Ramos (cell line): ENCODE results near the gene USB1.

Source experiments
- in situ Hi-C: fragments of 300-500 bp; cut with MboI; formaldehyde crosslinking; loops from one replicate; pipeline ENCODE4 v1.14.3; 2022; ENCODE audit warnings: low sequenced_read_pairs; ENCODE audit not compliant: unreplicated experiment

Gene USB1

GRCh38 chr16:58000706-58001676 is at the start of gene USB1:
TSS of gene USB1 (plus strand) at chr16:58001407. CDS start at chr16:58001484, 77 bp downstream.
- in situ Hi-C loops: no loop called here

- in situ Hi-C loops: no loop called here
Measured at GRCh38 chr16:57952909-57953308, 48.3 kb upstream of the USB1 start.

DNA sequence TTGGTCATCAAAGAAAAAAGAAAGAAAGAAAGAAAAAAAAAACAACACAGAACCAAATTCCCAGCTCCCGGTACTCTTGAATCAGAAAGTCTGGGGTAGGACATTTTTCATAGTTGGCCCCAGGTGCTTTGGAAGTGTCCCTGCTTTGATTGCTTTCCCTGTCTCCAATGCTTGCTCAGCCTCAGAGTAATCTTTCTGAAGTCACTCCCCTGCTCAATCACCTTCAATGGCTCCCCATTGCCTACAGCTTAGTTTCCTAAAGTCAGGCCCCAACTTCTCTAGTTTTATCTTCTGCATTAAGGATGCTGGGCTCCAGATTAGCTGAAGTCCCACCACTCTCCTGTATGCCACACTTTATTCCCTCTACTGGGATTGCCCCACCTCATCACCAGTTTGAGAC is 47.4 kb upstream of the USB1 start:
- in situ Hi-C loops: no loop called here

DNA sequence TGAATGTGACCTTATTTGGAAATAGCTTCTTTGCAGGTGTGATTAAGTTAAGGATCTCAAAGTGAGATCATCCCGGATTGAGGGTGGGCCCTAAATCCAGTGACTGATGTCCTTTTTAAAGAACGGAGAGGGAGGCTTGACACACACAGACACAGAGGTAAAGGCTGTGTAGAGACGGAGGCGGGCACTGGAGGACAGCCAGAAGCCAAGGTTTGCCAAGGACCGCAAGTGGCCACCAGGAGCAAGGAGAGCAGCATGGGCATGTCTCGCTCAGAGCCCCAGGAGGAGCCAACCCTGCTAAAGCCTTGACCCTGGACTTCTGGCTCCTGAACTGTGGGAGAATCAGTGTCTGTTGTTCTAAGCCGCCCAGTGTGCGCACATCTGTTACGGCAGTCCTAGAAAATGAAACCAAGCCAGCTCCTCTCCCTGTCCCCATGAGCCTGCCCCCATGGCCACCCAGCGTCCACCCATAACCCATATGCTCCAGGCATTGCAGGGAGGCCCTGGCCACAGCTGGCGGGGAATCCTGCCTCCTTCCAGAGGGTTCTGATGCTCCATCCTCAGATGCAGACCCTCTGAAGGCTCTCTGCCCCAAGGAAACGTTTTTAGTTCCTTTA is 45.5 kb upstream of the USB1 start:
- in situ Hi-C loops: no loop called here

DNA sequence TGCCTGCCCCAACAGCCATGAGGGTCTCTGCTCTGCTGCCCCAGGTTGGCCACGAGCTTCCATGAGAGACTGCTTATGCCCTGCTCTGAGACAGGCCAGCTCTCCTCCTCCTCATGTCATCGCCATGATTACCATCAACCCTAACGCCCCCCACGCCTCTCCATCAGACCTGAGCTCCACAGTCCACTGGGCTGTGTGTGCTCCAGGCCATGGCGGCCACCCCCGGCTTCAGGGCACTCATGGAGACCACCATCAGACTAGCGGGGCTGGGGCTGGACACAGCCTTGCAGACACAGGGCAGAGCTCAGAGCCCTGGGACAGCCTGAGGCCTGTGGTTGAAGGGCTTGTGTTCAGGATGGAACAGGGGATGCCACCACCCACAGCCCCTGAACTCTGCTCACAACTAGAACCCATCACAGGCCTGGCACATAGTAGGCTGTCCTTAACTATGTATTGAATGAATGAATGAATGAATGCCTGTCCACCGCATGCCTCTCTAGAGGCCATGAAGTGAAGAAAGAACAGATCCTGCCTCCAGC is 44.9 kb upstream of the USB1 start:
- in situ Hi-C loops: no loop called here

GRCh38 chr16:57956924-57957672 is 44.1 kb upstream of the USB1 start:
- in situ Hi-C loops: no loop called here

DNA sequence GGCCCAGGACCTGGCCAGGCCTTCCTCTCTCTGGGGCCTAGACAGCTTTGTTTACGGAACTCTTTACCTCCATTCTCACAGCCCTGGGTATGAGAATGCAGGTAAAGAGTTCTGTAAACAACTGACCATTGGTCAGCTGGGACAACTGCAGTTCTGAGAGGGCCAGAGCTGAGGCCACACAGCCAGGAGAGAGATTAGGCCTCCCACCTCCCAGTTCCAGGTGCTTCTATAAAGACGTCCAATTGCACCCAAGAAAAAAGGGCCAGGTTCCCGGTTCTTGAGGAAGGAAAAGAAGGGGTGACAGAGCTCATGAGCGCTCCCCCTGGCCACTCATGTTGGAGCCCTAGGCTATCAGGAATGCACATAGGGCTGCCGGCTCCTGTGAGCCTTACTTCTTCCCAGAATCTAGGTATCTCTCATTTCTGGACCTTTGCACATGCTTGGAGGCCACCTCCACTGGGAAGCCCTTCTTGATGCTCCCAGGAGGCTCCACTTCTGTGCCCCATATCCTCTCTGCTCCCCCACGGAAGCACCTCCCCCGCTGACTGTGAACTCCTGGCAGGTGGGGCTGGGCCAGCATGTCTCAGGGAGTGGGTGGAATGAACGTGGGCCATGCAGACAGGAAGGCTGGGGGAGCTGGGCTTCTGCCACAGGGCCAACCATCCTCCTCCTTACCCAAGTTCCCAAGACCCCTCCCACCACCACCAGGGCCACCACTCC is 43.4 kb upstream of the USB1 start:
- in situ Hi-C loops: no loop called here

DNA sequence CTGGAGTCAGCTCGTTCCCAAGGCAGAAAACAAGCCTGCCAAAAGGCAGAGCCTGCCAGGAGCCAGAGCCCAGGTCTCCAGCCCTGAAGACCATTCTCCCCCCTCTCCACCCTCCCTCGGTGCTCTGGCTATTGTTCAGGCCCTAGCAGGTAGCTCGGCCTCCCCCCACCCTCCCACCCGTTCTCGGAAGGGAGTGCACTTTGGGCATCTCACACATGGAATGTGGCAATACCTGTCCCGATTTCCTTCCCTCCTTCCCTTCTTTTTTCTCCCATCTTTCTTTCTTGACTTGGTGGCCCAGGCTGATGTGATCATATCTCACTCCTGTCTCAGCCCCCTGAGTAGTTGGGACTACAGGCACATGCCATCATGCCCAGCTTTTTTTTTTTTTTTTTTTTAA is 42.7 kb upstream of the USB1 start:
- in situ Hi-C loops: no loop called here

DNA sequence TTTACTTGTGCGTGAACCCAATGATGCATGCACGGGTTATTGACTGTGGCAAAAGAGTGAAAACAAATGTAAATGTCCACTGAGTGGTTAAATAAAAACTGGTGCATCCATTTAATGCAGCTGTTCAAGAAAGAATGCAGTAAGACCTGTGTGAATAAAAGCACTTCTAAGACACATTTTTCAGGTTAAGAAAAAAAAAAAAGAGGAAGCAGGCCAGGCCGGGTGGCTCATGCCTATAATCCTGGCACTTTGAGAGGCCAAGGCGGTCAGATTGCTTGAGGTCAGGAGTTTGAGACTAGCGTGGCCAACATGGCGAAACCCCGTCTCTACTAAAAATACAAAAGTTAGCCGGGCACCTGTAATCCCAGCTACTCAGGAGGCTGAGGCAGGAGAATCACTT is 42.1 kb upstream of the USB1 start:
- in situ Hi-C loops: no loop called here

GRCh38 chr16:57959804-57960203 is 41.4 kb upstream of the USB1 start:
- in situ Hi-C loops: no loop called here

- in situ Hi-C loops: no loop called here
Measured at GRCh38 chr16:57960310-57960709, 40.9 kb upstream of the USB1 start.

DNA sequence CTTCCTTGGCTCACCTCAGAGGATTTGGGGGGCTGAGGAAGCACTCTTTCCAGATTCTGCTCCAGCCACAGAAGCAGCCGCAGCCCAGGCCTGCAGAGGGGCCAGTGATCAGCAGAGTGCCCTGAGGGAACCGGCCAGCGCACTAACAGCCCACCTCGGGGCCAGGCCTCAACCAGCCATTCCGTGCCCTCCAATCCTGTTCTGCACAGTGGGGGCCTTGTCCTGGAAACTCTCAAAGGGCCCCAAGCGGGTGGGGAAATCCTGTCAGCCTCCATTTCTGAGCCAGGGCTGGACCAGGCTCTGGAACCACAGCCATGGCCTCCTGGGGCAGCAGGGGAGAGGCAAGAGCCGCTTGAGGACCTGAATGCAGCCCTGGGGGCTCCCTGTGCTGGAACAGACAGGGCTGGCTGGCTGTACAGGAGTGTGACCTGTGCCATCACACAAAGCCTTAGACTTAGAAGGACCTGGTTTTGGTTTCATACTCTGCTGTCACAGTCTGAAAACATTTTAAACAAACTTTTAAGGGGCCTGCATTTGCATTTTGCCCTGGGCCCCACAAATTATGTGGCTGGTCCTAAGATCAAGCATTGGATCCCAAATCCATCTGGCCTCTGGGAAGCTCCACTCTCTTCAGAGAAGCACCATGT is 40.3 kb upstream of the USB1 start:
- in situ Hi-C loops: no loop called here

DNA sequence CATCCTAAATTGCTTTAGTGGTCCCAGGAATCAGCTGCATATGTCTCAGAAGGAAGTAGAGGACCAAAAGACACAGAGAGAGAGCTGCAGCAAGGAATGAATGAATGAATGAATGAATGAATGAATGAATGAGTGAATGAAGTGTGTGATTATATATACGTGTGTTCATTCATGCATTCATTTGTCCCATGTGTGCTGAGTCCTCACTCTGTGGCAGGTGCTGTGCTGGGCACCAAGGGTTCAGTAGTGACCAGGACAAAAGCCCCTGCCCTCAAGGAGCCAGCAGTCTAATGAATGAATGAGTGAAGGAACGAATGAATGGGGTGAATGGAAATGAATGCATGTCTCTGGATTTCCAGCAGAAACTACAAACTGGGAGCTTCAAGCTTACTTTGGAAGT is 39.7 kb upstream of the USB1 start:
- in situ Hi-C loops: no loop called here

DNA sequence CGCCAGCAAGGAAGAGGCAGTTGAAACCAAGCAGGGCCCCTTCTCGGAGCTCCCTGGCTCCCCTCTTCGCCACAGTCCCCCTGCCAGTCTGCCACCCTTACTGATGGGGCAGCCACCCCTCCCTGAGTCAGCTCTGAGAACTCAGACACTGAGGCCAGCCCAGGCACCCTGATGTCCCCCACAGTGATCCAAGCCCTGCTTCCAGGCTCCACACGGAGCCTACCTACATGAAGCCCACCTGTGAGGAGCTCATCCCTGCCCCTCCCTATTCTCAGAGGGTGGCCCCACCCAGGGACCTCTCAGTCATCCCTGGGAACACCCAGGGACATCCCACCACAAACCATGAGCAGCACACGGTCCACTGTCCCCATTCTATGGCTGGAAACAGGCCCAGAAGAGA is 39.2 kb upstream of the USB1 start:
- in situ Hi-C loops: no loop called here

DNA sequence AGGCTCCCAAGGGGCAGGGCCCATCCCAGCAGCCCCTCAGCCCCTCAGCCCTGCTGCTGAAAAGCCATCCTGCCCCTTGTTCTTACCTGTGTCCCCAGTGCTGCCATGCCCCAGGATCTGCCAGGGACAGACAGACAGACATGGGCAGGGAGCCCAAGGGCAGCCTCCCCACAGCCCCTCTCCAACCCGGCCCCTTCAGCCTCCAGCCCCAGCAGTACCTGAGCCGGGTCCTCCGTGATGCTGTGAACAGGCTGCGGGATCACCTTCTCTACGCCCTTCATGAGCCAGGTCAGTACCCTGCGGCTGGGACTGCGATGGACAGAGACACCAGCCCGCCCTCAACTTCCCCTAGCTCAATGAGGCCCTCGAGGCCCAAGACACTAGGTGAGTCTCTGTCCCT is 38.5 kb upstream of the USB1 start:
- in situ Hi-C loops: no loop called here

- in situ Hi-C loops: no loop called here
Measured at GRCh38 chr16:57964157-57964700, 37.0 kb upstream of the USB1 start.

DNA sequence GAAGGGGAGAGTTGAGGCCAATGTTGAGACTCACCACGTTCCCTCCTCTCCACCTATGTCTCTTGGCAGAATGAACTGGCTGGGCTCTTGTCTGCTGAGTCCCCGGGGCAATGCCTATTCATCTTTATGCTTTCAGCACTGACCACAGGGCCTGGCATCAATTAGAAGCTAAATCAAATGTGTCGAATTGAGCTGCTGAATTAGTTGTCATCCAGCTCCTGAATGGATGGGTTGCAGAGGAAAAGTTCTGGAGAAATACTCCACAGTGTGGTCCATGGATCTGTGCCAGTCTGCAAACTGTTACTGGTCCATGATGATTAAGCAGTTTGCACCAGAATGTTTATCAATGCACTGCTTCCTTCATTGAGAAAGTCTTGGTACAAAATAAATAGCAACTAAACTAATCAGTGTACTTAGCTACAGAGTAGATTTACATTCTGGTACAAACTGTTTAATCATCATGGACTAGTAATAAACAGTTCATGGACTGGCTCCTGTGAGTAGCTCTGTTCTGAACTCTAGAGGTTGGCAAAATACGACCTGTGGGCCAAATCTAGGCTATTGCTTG is 34.9 kb upstream of the USB1 start:
- in situ Hi-C loops: no loop called here

GRCh38 chr16:57966986-57967385 is 34.2 kb upstream of the USB1 start:
- in situ Hi-C loops: no loop called here

- in situ Hi-C loops: no loop called here
Measured at GRCh38 chr16:57967916-57968315, 33.3 kb upstream of the USB1 start.
